Fibroblast of the aortic adventitia (primary cell): ENCODE measurements around the gene PDSS2. TPM values are rescaled to one million over a fixed set of nuclear protein-coding genes. Genes with fewer than 3 reads are reported as not detected.

Experiments
- DNase-seq: peaks from one replicate; pipeline ENCODE4 v3.0.0-alpha.2; 2010; ENCODE audit warnings: low read depth
- H3K4me3 ChIP-seq: 2 replicates; pipeline ENCODE4 v1.5.1; 2011; ENCODE audit warnings: low read depth, mild to moderate bottlenecking, control low read depth, low read length, moderate library complexity
- CTCF ChIP-seq: IDR thresholded peaks from 2 replicates; pipeline ENCODE4 v1.5.1; 2011; ENCODE audit warnings: mild to moderate bottlenecking, low read length, control low read depth, inconsistent platforms; ENCODE audit not compliant: insufficient read depth
- total RNA-seq: library from RNA; depleted of rRNA; stranded (reverse); fragments of >200 nt; gene quantifications from 2 replicates; pipeline ENCODE4 v1.2.3, GENCODE V29; 2012; ENCODE audit warnings: low replicate concordance

The PDSS2 gene
- total RNA-seq, 1 donor = 14.4 TPM

- no peak for TF ChIP-seq CTCF
- no peak for DNase-seq
- H3K4me3 ChIP-seq = no peak overlapping the region
Observed at GRCh38 chr6:107405002-107405401, 54.4 kb downstream of the PDSS2 start.

GRCh38 chr6:107402533-107402932 lies 56.8 kb downstream of the PDSS2 start:
- no peak for TF ChIP-seq CTCF
- no peak for DNase-seq
- no peak overlapping the region for H3K4me3 ChIP-seq

- DNase-seq = no peak
- no peak overlapping the region for H3K4me3 ChIP-seq
- TF ChIP-seq CTCF = no peak
Observed at GRCh38 chr6:107401573-107401972, 57.8 kb downstream of the PDSS2 start.

GRCh38 chr6:107400616-107401147 lies 58.7 kb downstream of the PDSS2 start:
- TF ChIP-seq CTCF = no peak
- H3K4me3 ChIP-seq = no peak overlapping the region
- DNase-seq = no peak

- DNase-seq = no peak
- no peak for TF ChIP-seq CTCF
- no peak overlapping the region for H3K4me3 ChIP-seq
Observed at GRCh38 chr6:107399935-107400334, 59.4 kb downstream of the PDSS2 start.

- TF ChIP-seq CTCF = no peak
- no peak overlapping the region for H3K4me3 ChIP-seq
- no peak for DNase-seq
Observed at GRCh38 chr6:107398001-107398400, 61.4 kb downstream of the PDSS2 start.

GRCh38 chr6:107396211-107396610 lies 63.2 kb downstream of the PDSS2 start:
- no peak for TF ChIP-seq CTCF
- no peak overlapping the region for H3K4me3 ChIP-seq
- no peak for DNase-seq
